H1 (cell line): Measurements from ENCODE around the gene LCN6. TPM values are rescaled to one million over a fixed set of nuclear protein-coding genes. Genes with fewer than 3 reads are reported as not detected.

ENCODE experiments used
- CTCF ChIA-PET: fragments of 300-600 bp; sonication (Branson Sonifier 250); formaldehyde crosslinking; loops from one replicate; lab custom pipeline; 2021; ENCODE audit not compliant: partially characterized antibody; lab: Charles Lee
- POLR2A ChIA-PET: fragments of 300-600 bp; sonication (Branson Sonifier 250); formaldehyde crosslinking; loops from one replicate; lab custom pipeline; 2021; ENCODE audit warnings: inconsistent platforms; ENCODE audit not compliant: partially characterized antibody; lab: Charles Lee
- DNase-seq, 2 experiments: peaks; one replicate each; pipeline versions ENCODE4 v3.0.0 to v3.0.0-alpha.2; 2010 to 2022; ENCODE audit warnings: low spot score in 2 of 2, low read depth in 1 of 2, mixed read lengths in 1 of 2
- FAIRE-seq: peaks from 2 replicates; lab custom pipeline; 2011; peaks lifted over from hg19 to GRCh38; lab: Jason Lieb, UNC
- H2AFZ ChIP-seq: 2 replicates; pipeline ENCODE4 v1.8.1; 2012; ENCODE audit warnings: low read length, inconsistent platforms
- H2AK5ac ChIP-seq: 2 replicates; pipeline ENCODE4 v1.6.1; 2013; ENCODE audit warnings: low read depth, low read length
- H2BK120ac ChIP-seq: replicated peaks from 2 replicates; pipeline ENCODE3; 2013; ENCODE audit warnings: low read depth, low read length, inconsistent platforms
- H2BK12ac ChIP-seq: 2 replicates; pipeline ENCODE4 v1.6.1; 2013; ENCODE audit warnings: low read depth, low read length
- H2BK15ac ChIP-seq: 2 replicates; pipeline ENCODE4 v1.6.1; 2013; ENCODE audit warnings: low read length
- H2BK20ac ChIP-seq: 2 replicates; pipeline ENCODE4 v1.6.1; 2013; ENCODE audit warnings: low read length
- H2BK5ac ChIP-seq: 2 replicates; pipeline ENCODE4 v1.6.1; 2013; ENCODE audit warnings: low read depth, low read length
- H3K14ac ChIP-seq: 2 replicates; pipeline ENCODE4 v1.6.1; 2013; ENCODE audit warnings: inconsistent platforms; ENCODE audit not compliant: insufficient read length
- H3K18ac ChIP-seq: 2 replicates; pipeline ENCODE4 v1.6.1; 2013; ENCODE audit warnings: low read length; ENCODE audit errors: extremely low read depth
- H3K23ac ChIP-seq: 2 replicates; pipeline ENCODE4 v1.6.1; 2013; ENCODE audit warnings: inconsistent platforms; ENCODE audit not compliant: insufficient read length
- H3K23me2 ChIP-seq: 2 replicates; pipeline ENCODE4 v1.6.1; 2013; ENCODE audit warnings: low read depth, low read length
- H3K27ac ChIP-seq: 2 replicates; pipeline ENCODE4 v1.6.1; 2011; ENCODE audit warnings: low read depth, low read length, inconsistent platforms
- H3K27me3 ChIP-seq, 4 experiments: replicated peaks in 1 of 4; 1 replicate in 1 of 4; 2 replicates in 3 of 4; pipeline versions ENCODE4 v1.6.1 to v1.8.1; 2011 to 2013; ENCODE audit warnings: low read length in 3 of 4, mild to moderate bottlenecking in 3 of 4, inconsistent platforms in 2 of 4, mixed read lengths in 2 of 4, moderate library complexity in 1 of 4; ENCODE audit not compliant: control insufficient read depth in 3 of 4, insufficient read depth in 3 of 4; ENCODE audit errors: extremely low read depth in 1 of 4
- H3K36me3 ChIP-seq, 4 experiments: 2 replicates each; pipeline versions ENCODE4 v1.6.1 to v1.8.1; 2011 to 2013; ENCODE audit warnings: mild to moderate bottlenecking in 4 of 4, low read length in 3 of 4, moderate library complexity in 2 of 4, control low read depth in 1 of 4, inconsistent platforms in 1 of 4; ENCODE audit not compliant: insufficient read depth in 4 of 4, control insufficient read depth in 2 of 4
- H3K4ac ChIP-seq: replicated peaks from 2 replicates; pipeline ENCODE3; 2013; ENCODE audit warnings: low read length, low read depth, mixed read lengths, inconsistent platforms; ENCODE audit not compliant: insufficient read length
- H3K4me1 ChIP-seq, 4 experiments: replicated peaks in 1 of 4; 1 replicate in 1 of 4; 2 replicates in 3 of 4; pipeline versions ENCODE4 v1.6.1 to v1.8.1; 2011 to 2013; ENCODE audit warnings: low read length in 3 of 4, inconsistent platforms in 2 of 4, mixed read lengths in 1 of 4; ENCODE audit not compliant: insufficient read depth in 4 of 4, control insufficient read depth in 3 of 4
- H3K4me2 ChIP-seq, 2 experiments: 2 replicates each; pipeline versions ENCODE4 v1.6.1 to v1.8.1; 2011 to 2013; ENCODE audit warnings: low read depth in 2 of 2, low read length in 2 of 2, control low read depth in 1 of 2, inconsistent platforms in 1 of 2, mild to moderate bottlenecking in 1 of 2; ENCODE audit not compliant: insufficient read depth in 1 of 2
- H3K4me3 ChIP-seq, 4 experiments: fragments of 200-600, 300-600 bp in 1 of 4; sonication (generic), shearing (Covaris generic), sonication (Bioruptor Twin) in 1 of 4; 2 replicates each; pipeline versions ENCODE4 v1.5.1 to v1.8.1; 2011 to 2016; ENCODE audit warnings: low read length in 4 of 4, low read depth in 3 of 4, control low read depth in 2 of 4, inconsistent platforms in 2 of 4, mild to moderate bottlenecking in 2 of 4, mixed read lengths in 1 of 4, moderate library complexity in 1 of 4; ENCODE audit not compliant: insufficient read depth in 2 of 4; ENCODE audit errors: extremely low read depth in 1 of 4
- H3K56ac ChIP-seq: replicated peaks from 2 replicates; pipeline ENCODE3; 2013; ENCODE audit warnings: low read depth, mild to moderate bottlenecking, mixed read lengths, low read length, inconsistent platforms; ENCODE audit not compliant: insufficient read length
- H3K79me1 ChIP-seq: 2 replicates; pipeline ENCODE4 v1.6.1; 2013; ENCODE audit warnings: low read depth, low read length, control low read depth
- H3K79me2 ChIP-seq, 2 experiments: 2 replicates each; pipeline versions ENCODE4 v1.6.1 to v1.8.1; 2012 to 2013; ENCODE audit warnings: low read length in 2 of 2, mild to moderate bottlenecking in 2 of 2, inconsistent platforms in 1 of 2; ENCODE audit not compliant: insufficient read depth in 2 of 2, control insufficient read depth in 1 of 2
- H3K9ac ChIP-seq, 4 experiments: replicated peaks in 1 of 4; 1 replicate in 1 of 4; 2 replicates in 3 of 4; pipeline versions ENCODE4 v1.6.1 to v1.8.1; 2011 to 2013; ENCODE audit warnings: low read depth in 3 of 4, low read length in 3 of 4, control low read depth in 2 of 4, mild to moderate bottlenecking in 2 of 4, moderate library complexity in 2 of 4, inconsistent platforms in 1 of 4; ENCODE audit errors: extremely low read depth in 1 of 4
- H3K9me3 ChIP-seq, 2 experiments: 2 replicates each; pipeline versions ENCODE4 v1.6.1 to v1.8.1; 2012 to 2013; ENCODE audit warnings: mild to moderate bottlenecking in 2 of 2, moderate library complexity in 2 of 2, control low read depth in 1 of 2, inconsistent platforms in 1 of 2, low read depth in 1 of 2, low read length in 1 of 2, mixed read lengths in 1 of 2; ENCODE audit not compliant: insufficient read depth in 2 of 2
- H4K20me1 ChIP-seq, 2 experiments: replicated peaks in 1 of 2; 2 replicates each; pipeline versions ENCODE3 to v1.8.1; 2011 to 2013; ENCODE audit warnings: inconsistent platforms in 2 of 2, low read length in 2 of 2, mild to moderate bottlenecking in 1 of 2; ENCODE audit not compliant: insufficient read depth in 2 of 2, control insufficient read depth in 1 of 2
- H4K5ac ChIP-seq: 2 replicates; pipeline ENCODE4 v1.6.1; 2013; ENCODE audit warnings: low read length, low read depth, mixed read lengths, inconsistent platforms; ENCODE audit not compliant: insufficient read length
- H4K8ac ChIP-seq: 2 replicates; pipeline ENCODE4 v1.8.0; 2013; ENCODE audit warnings: mild to moderate bottlenecking, moderate library complexity, low read length, inconsistent platforms; ENCODE audit not compliant: insufficient read depth; ENCODE audit errors: extremely low read depth
- H4K91ac ChIP-seq: replicated peaks from 2 replicates; pipeline ENCODE3; 2013; ENCODE audit warnings: low read length, mixed read lengths, inconsistent platforms; ENCODE audit not compliant: insufficient read length
- BCL11A ChIP-seq, 2 experiments: IDR thresholded peaks; one replicate each; pipeline ENCODE4 v1.6.1; 2011; ENCODE audit warnings: low read depth in 2 of 2, low read length in 2 of 2, mild to moderate bottlenecking in 2 of 2
- BRCA1 ChIP-seq: IDR thresholded peaks from 2 replicates; pipeline ENCODE4 v1.6.1; 2012; ENCODE audit warnings: low read depth, low read length, improper control_type of control experiment
- HDAC2 ChIP-seq, 2 experiments: fragments of 300-600 bp in 1 of 2; sonication (generic) in 1 of 2; IDR thresholded peaks; 2 replicates each; pipeline ENCODE4 v1.6.1; 2011 to 2012; ENCODE audit warnings: low read depth in 2 of 2, low read length in 2 of 2, mild to moderate bottlenecking in 2 of 2, moderate library complexity in 2 of 2, borderline replicate concordance in 1 of 2, inconsistent platforms in 1 of 2
- KDM5A ChIP-seq: fragments of 200-600 bp; IDR thresholded peaks from 2 replicates; pipeline ENCODE4 v1.7.1; 2012; ENCODE audit warnings: mild to moderate bottlenecking, low read length, inconsistent platforms, mixed read lengths
- SAP30 ChIP-seq: fragments of 300-600 bp; sonication (generic); IDR thresholded peaks from 2 replicates; pipeline ENCODE4 v1.7.1; 2012; ENCODE audit warnings: low read length, moderate library complexity, mild to moderate bottlenecking, inconsistent platforms; ENCODE audit not compliant: insufficient read depth, insufficient replicate concordance
- WGBS, 2 experiments: shearing (Covaris generic) in 1 of 2; methylation state at CpG; one replicate each; pipeline versions ENCODE4 v1.1.6 to v1.1.7; 2013 to 2015; ENCODE audit warnings: low lambda C conversion rate in 2 of 2, mixed read lengths in 2 of 2, inconsistent platforms in 1 of 2, low coverage in 1 of 2, missing lambda C conversion rate in 1 of 2; ENCODE audit not compliant: insufficient replicate concordance in 2 of 2, insufficient coverage in 1 of 2, insufficient read length in 1 of 2; ENCODE audit errors: extremely low coverage in 1 of 2, missing lambda C conversion rate in 1 of 2; 5-methylcytosine and 5-hydroxymethylcytosine counted together
- polyA plus RNA-seq, 7 experiments: library from polyadenylated mRNA; depleted of rRNA in 3 of 7; stranded (reverse) in 5 of 7; unstranded in 2 of 7; fragments of >200 nt in 5 of 7; fragments of 200-250 nt in 2 of 7; gene quantifications; 1 replicate in 5 of 7; 2 replicates in 1 of 7; 4 replicates in 1 of 7; pipeline versions ENCODE4 v1.2.1 to v1.2.3, GENCODE V29; 2011 to 2013; ENCODE audit warnings: missing spikeins in 2 of 7, mixed read lengths in 2 of 7
- total RNA-seq: library from RNA; stranded (reverse); fragmentation: NEBNext Ultra II Directional; extraction: Animal tissue kit (Norgen Biotek cat#: 25700); gene quantifications from 2 replicates; pipeline ENCODE4 v1.2.1, GENCODE V29; 2021
- TF ChIP-seq, protein P1 (sequence below): IDR thresholded peaks from 2 replicates; pipeline ENCODE4 v1.6.1; 2011; ENCODE audit warnings: low read depth, mild to moderate bottlenecking, low read length; ENCODE audit not compliant: insufficient read depth
- TF ChIP-seq, protein P2 (sequence below): IDR thresholded peaks from 2 replicates; pipeline ENCODE4 v1.6.1; 2012; ENCODE audit warnings: inconsistent platforms

LCN6 gene
- total and polyA plus RNA-seq, 2 of the 8 experiments (the other 6 are each of a cell fraction or from before 2014, with no cell fraction given): not detected

DNA sequence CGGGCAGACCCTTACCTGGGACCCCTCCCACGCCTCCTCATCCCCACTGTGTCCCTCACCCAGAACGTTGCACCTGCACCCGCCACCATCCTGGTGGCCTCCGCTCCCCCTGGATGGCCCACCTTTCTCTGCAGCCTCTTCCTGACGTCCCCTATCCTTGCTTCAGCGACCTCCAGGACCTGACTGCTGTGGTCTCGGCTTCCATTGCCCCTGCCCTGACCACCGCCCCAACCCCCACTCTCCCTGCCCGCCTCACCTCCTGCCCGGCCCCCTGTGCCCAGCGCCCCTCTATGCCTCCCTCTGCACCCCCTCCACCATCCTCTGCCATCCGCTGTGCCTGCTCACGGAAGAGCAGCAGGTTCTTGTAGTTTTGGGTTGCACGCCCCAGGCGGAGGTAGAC lies 7.8 kb downstream of the LCN6 start:
- peaks cover 0 to 4% (median 0%) of the 10 kb centered on the region in 4 experiments; a peak in 3 of 7 replicates for H3K27me3 ChIP-seq
- POLR2A ChIA-PET: interaction anchor here (1.3 to 11.7 kb wide), 2 partner anchors 11 to 17 kb away, joined by 3 to 137 read pairs; no protein-coding TSS in a partner anchor

More for the DNA sequence above, 7.8 kb downstream of the LCN6 start:
- Histone ChIP-seq H2AK5ac (no peak overlapping the region), H3K18ac (no peak overlapping the region), H2AFZ (no peak overlapping the region), H3K56ac (no peak overlapping the region), H2BK15ac (no peak overlapping the region; the same call in 1 of the 2 replicates), H4K91ac (no peak overlapping the region), H3K9ac (no peak overlapping the region), H3K27ac (no peak overlapping the region), H2BK120ac (no peak overlapping the region), H3K4me1 (peaks cover 0 to 20% (median 8%) of the 10 kb centered on the region in 4 experiments; a peak in 6 of 7 replicates), H3K4me2 (no peak overlapping the region), H4K8ac (0 out of 2 replicates have a peak overlapping the region, but pooled peaks have one; percentile 68), H3K4me3 (no peak overlapping the region), H2BK5ac (no peak overlapping the region), H3K9me3 (no peaks in the 10 kb centered on the region; a peak in 1 of 4 replicates), H3K23ac (no peak overlapping the region), H3K79me2 (no peaks in the 10 kb centered on the region), H3K36me3 (no peaks in the 10 kb centered on the region), H2BK20ac (no peak overlapping the region; the same call in 1 of the 2 replicates), H3K14ac (no peak overlapping the region), H3K4ac (no peak overlapping the region), H4K5ac (no peak overlapping the region), H3K23me2 (no peaks in the 10 kb centered on the region; the same call in 1 of the 2 replicates), H3K79me1 (no peaks in the 10 kb centered on the region), H4K20me1 (no peaks in the 10 kb centered on the region), H2BK12ac (no peak overlapping the region)
- no peak for FAIRE-seq
- CTCF ChIA-PET: interaction anchor here (0.7 to 4.8 kb wide), 3 partner anchors 12 to 84 kb away, joined by 3 to 33 read pairs (median 5); partner anchors contain the start of gene LCN8
- TF ChIP-seq BCL11A (IDR thresholded peaks at IDR 0.05; ENCODE audit: low read depth in 2 of 2, low read length in 2 of 2): no peak
- TF ChIP-seq KDM5A: no peak
- TF ChIP-seq, protein P1, sequence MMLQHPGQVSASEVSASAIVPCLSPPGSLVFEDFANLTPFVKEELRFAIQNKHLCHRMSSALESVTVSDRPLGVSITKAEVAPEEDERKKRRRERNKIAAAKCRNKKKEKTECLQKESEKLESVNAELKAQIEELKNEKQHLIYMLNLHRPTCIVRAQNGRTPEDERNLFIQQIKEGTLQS: no peak
- TF ChIP-seq, protein P2, sequence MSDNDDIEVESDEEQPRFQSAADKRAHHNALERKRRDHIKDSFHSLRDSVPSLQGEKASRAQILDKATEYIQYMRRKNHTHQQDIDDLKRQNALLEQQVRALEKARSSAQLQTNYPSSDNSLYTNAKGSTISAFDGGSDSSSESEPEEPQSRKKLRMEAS: no peak
- TF ChIP-seq BRCA1: no peak
- no peak for TF ChIP-seq SAP30
- TF ChIP-seq HDAC2 (IDR thresholded peaks at IDR 0.05; ENCODE audit: borderline replicate concordance in 1 of 2, low read depth in 2 of 2, low read length in 2 of 2): no peak
- WGBS, 2 experiments: 98% methylated on average over 10 of the region's 16 CpGs; no CpG with 5 or more reads in 1 of the 2 experiments
- no peak for DNase-seq
